GM19035 (cell line): ENCODE data around the gene JMJD8.

Experiments used
- ATAC-seq: cut with Tn5 transposase; IDR thresholded peaks from one replicate; pipeline ENCODE4 v1.9.1; 2021; ENCODE audit not compliant: unreplicated experiment

JMJD8 gene

GRCh38 chr16:710500-711075 is 26.5 kb upstream of the JMJD8 start:
- no peak for ATAC-seq

DNA sequence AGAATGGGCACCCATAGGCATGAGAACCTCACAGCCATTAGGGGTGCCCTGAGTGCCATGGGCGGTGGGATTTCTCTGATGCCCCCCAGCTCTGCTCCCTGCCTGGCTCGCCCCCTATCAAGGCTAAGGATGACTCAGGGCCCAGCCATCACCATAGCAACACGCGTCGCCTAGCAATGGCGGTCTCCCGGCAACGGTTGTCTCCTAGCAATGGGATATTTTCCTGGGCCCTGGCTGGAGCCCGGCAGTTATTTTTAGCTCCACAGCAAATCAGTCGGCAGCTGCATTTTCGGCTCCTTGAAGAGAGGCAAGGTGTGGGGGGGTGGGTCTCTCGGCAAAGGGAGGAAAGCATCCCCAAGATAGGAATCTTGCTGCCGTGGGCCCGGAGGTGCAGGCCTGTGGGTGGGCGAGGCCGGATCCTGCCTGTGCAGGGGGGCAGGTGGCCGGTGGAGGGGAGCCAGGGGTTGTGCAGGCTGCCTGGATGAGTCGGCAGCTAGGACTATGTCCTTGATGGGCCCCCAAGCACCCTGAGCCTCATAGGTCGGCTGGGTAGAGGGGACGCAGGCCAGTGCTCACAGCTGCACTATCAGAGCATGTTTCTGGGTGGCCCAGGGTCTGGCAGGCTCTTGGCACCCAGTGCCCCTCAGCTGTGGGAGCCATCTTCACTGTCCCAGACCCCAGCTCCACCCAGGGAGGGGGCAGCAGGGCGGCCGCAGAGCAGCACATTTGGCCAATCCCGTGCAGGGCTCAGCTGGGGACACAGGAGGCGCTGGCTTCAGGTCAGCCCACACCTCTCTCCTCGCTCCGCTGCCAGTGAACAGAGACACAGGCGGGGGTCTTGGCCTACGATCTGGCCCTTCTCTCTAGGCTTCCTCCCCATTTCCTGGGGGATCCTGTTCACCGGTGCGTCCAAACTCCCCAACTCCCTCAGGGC is 25.7 kb upstream of the JMJD8 start:
- ATAC-seq: no peak

DNA sequence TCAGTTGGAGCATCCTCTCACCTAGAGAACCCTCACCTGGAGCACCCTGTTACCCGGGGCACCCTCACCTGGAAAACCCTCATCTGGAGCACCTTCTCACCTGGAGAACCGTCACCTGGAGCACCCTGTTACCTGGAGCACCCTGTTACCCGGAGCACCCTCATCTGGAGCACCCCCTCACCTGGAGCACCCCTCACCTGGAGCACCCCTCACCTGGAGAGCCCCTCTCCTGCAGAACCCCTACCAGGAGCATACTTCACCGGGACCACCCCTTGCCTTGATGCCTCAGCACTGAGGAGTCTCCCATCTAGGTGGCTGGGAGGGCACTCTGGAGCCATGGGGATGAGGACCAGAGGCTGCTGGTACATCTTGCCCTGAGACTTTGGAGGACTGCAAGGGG is 24.8 kb upstream of the JMJD8 start:
- no peak for ATAC-seq

- ATAC-seq: no peak
Measured at GRCh38 chr16:708019-708418, 23.9 kb upstream of the JMJD8 start.

- ATAC-seq: no peak
Measured at GRCh38 chr16:707062-707538, 23.0 kb upstream of the JMJD8 start.

- no peak for ATAC-seq
Measured at GRCh38 chr16:706189-707061, 22.3 kb upstream of the JMJD8 start.

DNA sequence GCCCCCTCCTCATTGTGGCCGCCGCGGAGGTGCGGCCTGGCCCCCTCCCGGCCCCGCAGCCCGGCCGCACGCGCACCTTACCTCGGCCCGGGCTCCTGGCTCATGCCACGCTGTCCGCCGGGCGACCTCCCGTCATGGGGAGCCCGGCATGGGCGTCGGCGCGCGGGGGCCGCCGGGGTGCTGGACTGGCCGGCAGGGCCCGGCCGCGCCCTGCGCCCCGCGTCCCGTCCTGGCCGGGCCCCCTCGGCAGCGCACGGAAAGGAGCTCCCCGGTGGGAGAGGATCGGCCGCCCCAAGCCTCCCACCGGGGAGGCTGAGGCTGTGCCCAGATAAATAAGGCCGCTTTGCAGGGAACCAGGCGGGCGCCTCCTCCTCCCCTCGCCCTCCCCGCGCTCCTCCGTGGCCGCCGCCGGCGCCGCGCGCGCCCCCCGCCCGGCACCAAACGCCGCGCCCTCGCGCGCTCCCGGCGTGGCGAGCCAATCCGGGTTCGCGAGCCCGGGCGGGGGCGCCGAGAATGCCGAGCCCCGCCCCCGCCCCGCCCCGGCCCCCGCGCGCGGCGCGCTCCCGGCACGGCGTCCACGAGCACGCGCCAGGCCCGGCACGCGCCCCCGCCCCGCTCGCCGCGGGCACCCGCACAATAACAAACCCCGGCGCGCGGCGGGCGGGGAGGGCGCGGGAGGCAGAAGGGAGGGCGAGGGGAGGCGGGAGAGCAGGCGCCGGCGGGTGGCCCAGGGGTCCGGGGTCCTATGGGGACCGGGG is 21.5 kb upstream of the JMJD8 start, which contains the start of gene FBXL16:
Gene FBXL16, minus strand, starts transcription at position 371 of the 758 bp plus-strand sequence. CDS start 8,396 bp downstream, outside the sequence.
- no peak for ATAC-seq

DNA sequence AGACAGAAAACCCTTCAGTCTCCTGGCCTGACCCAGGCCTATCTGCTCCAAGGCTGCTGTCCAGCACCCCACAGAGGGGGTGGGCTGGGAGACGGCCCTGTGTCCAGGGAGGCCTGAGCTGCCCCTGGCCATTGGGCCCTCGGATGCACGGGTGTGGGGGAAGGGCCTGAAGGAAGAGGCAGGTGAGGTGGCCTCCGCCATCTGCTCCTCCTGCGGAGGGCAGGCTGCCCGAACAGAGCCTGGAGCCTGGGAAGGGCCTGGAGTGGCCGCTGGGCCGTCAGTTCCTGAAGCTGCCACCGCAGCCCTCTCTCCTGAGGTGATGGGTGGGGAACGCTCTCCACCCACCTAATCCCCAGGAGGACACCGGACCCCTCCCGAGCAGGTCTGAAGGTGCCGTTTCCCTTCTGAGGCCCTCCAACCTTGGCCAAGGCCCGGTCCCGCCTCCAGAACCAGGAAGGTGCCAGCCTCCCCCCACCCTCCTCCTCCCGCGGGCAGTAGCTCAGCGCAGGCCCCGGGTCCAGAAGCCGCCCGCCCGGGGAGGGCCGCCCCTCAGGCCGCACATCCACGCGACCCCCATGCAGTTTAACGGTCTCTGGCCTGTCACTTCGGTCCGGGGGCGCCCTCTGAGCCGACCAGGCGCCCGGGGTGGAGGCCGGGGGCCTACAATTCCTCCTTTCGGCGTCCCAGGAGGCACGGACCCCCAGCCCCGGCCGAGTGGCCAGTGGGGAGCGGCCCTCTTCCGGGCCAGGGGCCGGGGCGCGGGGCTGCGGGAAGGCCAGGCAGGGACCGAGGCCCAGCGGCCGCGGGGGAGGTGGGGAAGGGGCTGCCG is 20.6 kb upstream of the JMJD8 start:
- ATAC-seq: no peak

DNA sequence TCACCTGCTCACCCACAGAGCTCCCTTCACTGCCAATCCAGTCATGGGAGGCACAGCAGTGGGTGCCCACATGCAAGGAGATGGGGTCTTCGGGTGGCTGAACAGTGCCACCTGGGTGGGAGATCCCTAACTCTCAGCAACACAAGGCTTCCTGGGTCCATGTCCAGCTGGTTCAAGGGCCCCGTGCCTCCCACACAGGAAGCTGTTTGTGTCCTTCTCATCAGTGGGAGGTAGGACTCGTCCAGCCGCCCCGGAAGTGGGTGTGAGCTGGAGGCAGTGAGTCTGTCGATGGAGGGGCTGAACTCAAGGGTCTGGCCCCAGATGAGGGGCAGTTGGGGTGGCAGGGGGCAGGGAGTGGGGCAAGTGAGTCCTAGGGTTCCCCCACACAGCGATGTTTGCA is 19.9 kb upstream of the JMJD8 start:
- no peak for ATAC-seq

- ATAC-seq: no peak
Measured at GRCh38 chr16:703406-703805, 19.3 kb upstream of the JMJD8 start.

- ATAC-seq: no peak
Measured at GRCh38 chr16:702341-702740, 18.2 kb upstream of the JMJD8 start.

GRCh38 chr16:700684-701584 is 16.8 kb upstream of the JMJD8 start:
- no peak for ATAC-seq

- no peak for ATAC-seq
Measured at GRCh38 chr16:698911-699671, 15.0 kb upstream of the JMJD8 start.

DNA sequence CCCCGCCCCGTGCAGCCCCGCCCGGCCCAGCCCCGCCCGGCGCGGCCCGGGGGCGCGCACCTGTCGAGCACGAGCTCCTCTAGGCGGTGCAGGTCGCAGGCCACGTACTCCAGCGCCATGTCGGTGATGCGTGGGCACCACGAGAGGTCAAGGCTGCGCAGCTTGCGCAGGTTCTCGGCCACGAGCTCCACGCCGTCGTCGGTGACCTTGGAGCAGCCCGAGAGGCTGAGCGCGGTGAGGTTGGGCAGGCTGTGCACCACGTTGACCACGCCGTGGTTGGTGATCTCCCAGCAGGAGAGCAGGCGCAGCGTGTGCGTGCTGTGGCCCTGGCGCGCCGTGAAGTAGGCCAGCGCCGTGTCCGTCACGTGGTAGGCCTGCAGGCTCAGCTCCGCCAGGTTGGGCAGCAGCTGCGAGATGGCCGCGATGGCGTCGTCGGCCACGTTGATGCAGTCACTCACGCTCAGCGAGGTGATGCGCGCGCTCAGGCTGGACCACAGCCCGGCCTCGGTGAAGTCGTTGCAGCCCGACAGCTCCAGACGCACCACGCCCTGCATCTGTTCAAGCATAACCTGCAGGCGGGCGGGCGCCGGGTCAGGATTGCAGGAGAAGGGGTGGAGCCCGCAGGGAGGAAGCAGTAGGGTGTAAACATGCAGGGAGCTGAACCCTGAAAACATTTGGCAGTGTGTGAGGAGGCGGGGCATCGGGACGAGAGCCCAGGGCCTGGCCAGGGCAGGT is 11.4 kb upstream of the JMJD8 start:
- no peak for ATAC-seq

GRCh38 chr16:694863-695354 is 10.8 kb upstream of the JMJD8 start:
- no peak for ATAC-seq

DNA sequence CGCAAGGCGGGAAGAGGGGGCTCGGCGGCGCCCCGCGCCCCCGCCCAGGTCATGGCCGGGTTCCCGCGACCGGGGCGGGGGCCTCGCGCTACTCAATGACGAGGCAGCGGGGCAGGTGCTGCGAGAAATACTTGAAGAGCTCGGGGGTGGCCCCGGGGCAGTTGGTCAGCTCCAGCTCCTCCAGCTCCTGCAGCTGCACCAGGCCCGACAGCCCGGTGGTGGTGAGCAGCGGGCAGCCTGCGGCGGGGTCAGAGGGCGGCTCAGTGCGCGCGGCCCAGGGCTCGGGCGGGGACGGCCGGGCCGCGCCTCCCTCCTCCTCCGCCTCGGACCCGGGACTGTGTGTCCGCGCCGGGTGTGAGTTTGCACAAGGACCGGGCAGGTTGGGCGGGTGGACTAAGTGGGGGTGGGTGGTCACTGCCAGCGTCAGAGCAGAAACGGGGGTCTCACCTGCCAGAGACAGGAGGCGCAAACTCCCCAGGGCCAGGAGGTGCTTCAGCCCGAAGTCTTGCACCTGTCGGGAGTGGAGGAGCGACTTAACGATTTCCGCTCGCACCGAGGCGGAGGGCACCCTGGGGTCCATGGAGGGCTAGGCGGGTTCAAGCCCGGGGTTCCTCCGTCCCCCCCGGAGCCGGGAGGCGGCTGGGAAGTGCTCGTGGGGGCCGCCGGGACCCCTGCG is 10.2 kb upstream of the JMJD8 start:
- no peak for ATAC-seq

GRCh38 chr16:693766-694165 is 9.6 kb upstream of the JMJD8 start:
- ATAC-seq: no peak
